D721Med (cell line): ENCODE results near the gene SARS1.

ENCODE experiments used
- DNase-seq: peaks from one replicate; pipeline ENCODE4 v3.0.0; 2011; ENCODE audit warnings: low spot score; ENCODE audit not compliant: insufficient read length
- FAIRE-seq: peaks from 2 replicates; lab custom pipeline; 2011; peaks lifted over from hg19 to GRCh38; lab: Jason Lieb, UNC
- TF ChIP-seq, protein P1 (sequence below): IDR thresholded peaks from 2 replicates; pipeline ENCODE4 v1.5.1; 2012; ENCODE audit warnings: mild to moderate bottlenecking, control low read depth; ENCODE audit not compliant: insufficient read depth; ENCODE audit errors: missing control alignments

Gene SARS1

DNA sequence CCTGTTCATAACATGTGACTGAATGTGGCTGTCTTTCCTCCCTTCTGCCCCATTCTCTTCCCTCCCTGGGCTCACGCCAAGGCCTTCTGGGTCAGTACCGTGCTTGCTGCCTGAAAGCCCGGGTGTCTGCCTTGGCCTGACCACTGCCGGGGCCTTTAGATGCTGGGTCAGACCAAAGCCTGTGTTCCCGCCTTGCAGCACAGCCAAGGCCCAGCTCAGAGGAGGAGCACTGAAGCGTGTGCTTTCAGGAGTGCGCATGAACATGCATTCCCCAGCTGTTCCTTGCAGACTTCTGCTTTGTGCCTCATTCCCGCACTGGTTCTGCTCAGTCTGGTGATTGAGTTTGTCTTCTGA, 27.0 kb upstream of the SARS1 start:
- FAIRE-seq: no peak

DNA sequence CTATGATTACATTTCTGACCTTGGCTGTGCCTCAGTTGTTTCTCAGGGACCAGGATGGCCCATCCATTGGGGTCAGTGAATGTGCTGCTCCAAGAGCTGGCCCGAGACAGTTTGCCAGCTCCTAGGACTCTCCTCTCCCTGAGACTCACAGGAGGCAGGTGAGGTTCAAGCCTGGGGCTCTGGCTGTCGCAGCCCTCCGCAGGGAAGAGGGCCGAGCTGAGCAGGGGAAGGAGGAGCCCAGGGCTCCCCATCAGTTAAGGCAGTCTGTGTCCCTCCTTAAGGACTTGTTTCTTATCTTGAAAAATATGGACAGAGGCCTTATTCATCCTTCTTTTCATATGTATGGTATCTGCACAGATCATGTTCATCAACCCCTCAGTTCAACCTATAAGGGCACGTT, 26.6 kb upstream of the SARS1 start:
- TF ChIP-seq, protein P1, sequence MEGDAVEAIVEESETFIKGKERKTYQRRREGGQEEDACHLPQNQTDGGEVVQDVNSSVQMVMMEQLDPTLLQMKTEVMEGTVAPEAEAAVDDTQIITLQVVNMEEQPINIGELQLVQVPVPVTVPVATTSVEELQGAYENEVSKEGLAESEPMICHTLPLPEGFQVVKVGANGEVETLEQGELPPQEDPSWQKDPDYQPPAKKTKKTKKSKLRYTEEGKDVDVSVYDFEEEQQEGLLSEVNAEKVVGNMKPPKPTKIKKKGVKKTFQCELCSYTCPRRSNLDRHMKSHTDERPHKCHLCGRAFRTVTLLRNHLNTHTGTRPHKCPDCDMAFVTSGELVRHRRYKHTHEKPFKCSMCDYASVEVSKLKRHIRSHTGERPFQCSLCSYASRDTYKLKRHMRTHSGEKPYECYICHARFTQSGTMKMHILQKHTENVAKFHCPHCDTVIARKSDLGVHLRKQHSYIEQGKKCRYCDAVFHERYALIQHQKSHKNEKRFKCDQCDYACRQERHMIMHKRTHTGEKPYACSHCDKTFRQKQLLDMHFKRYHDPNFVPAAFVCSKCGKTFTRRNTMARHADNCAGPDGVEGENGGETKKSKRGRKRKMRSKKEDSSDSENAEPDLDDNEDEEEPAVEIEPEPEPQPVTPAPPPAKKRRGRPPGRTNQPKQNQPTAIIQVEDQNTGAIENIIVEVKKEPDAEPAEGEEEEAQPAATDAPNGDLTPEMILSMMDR: no peak
- DNase-seq: no peak
- no peak for FAIRE-seq

More for the DNA sequence above, 27.0 kb upstream of the SARS1 start:
- TF ChIP-seq, protein P1: no peak
- DNase-seq: no peak

DNA sequence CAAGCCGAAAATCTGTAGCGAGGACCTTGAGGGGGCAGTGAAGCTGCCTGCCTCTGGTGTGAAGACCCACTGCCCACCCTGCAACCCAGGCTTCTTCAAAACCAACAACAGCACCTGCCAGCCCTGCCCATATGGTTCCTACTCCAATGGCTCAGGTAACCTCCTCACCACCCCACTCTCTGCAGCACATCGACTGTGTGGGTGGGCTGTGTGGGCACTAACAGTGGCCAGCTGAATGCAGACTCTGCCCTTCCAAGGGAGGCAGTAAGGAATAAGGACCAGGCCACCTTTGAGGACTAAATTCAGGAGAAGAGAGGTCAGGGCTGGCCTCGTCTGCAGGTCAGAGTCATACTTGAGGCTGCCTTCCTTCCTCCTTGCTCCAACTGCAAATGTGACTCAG, 25.5 kb upstream of the SARS1 start:
- DNase-seq: no peak
- TF ChIP-seq, protein P1: no peak
- FAIRE-seq: no peak

DNA sequence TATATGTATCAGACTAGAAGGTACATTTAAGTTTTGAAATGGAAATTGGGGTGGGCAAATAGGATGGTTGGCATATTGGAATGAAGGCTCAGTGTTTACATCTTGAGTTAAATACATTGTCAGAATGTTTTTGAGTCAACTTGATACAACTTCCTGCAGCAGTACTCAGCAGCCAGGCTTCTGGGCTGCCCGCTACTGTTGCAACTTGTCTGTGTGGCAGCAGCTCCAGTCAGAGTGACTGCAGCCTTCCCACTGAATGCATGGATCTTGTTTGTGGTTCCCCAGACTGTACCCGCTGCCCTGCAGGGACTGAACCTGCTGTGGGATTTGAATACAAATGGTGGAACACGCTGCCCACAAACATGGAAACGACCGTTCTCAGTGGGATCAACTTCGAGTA, 24.9 kb upstream of the SARS1 start:
- DNase-seq (no peak), FAIRE-seq (no peak)
- TF ChIP-seq, protein P1: no peak

DNA sequence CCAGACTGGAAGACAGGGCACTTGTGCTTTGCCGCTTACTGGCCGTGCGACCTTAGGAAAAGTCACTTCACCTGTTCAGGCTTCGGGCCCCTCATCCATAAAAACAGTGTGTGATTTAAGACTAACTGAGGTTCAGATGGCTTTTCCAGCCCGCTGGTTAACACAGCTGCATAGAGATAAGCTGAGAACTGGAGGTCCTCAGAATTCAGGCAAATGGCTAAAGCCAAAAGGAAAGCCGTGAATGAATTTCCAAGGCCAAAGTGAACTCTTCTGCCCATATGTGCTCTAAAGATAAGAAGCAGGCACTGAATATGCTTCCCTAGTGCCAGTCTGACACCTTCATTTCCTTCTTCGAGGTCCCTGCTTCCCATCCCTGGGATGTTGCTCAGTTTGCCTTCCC, 23.5 kb upstream of the SARS1 start:
- DNase-seq (no peak), FAIRE-seq (no peak)
- TF ChIP-seq, protein P1: no peak

DNA sequence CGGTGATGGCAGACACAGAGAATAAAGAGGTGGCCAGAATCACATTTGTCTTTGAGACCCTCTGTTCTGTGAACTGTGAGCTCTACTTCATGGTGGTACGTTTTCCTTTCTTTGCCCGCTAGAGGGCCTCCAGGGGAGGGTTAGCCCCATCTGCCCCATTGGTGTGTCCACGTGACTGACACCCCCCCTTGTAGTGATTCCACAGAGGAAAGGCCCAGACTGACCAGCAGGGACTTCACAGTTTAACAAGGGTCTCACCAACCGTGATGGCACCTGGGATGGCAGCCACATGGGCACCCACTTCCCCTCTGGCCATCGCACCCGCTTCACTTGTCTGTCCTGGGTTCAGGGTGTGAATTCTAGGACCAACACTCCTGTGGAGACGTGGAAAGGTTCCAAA, 22.3 kb upstream of the SARS1 start:
- no peak for FAIRE-seq

DNA sequence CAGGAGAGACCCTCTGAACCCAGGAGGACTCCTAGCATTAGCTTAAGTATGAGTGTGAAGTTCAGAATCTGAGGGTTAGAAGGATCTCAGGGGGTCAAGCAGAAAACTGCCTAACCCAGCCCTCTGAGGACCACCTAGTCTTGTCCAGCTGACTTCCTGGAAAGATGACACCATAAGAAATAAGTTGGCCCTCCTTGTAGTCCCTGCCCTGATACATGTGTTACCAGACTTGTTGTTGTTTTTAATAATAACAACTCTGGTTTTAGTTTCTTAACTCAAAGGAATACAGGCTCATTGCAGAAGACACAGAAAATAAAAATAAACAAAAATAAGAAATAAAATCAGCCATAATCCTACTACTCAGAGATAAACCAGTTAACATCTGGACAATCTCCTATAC, 21.8 kb upstream of the SARS1 start:
- FAIRE-seq (no peak), DNase-seq (no peak)
- TF ChIP-seq, protein P1: no peak

More for the DNA sequence above, 22.3 kb upstream of the SARS1 start:
- TF ChIP-seq, protein P1: no peak
- DNase-seq: no peak
